Measurements from ENCODE around the gene CACNA2D3. TPM values are rescaled to one million over a fixed set of nuclear protein-coding genes. Genes with fewer than 3 reads are reported as not detected.
A peak's percentile ranks its signal among the peaks of the same experiment; 100 is the strongest.
"Not testable (repeated sequence)": the region's sequence is repeated elsewhere in the genome, so short reads cannot be mapped to it uniquely, and the experiment has no call there.

Gene CACNA2D3
- total RNA-seq, 1 donor from 2014 or later = 0.29 TPM

GRCh38 chr3:54968546-54969172 lies 846.3 kb downstream of the CACNA2D3 start:
- no peak for TF ChIP-seq CTCF (IDR thresholded peaks at IDR 0.05; ENCODE audit: unreplicated experiment)
- Mint-ChIP-seq H3K4me3 (ENCODE audit: low read depth) (no peak overlapping the region), H3K4me1 (ENCODE audit: low read depth) (peaks cover 36% of the 10 kb centered on the region), H3K27ac (no peak overlapping the region), H3K36me3 (ENCODE audit: insufficient read depth) (no peaks in the 10 kb centered on the region), H3K9me3 (ENCODE audit: low read depth) (peaks cover 3% of the 10 kb centered on the region), H3K27me3 (peaks cover 26% of the 10 kb centered on the region)
- DNase-seq (ENCODE audit: low spot score, unreplicated experiment) = no peak

- H3K4me1 Mint-ChIP-seq (ENCODE audit: low read depth) = peaks cover 30% of the 10 kb centered on the region
- DNase-seq (ENCODE audit: low spot score, unreplicated experiment) = no peak
Measured at GRCh38 chr3:54969652-54970051, 847.3 kb downstream of the CACNA2D3 start.

DNA sequence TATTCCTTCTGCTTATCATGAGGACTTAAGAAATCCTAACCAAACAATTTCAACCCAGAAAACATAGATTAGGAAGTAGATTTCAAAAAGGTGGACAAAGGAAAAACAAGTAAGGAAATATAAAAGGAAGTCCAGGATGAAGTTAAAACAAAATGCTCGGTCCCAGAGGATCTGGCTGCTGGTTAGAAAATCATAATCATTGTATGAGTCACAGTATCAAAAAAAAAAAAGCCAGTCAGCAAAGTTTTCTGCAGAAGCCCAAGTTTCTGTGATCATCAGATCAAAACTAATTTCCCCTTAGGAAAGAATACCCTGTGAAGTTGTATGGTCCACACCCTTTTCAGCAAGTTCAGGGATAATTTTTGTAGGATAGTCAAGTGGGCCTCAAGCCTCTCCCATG lies 848.5 kb downstream of the CACNA2D3 start:
- TF ChIP-seq CTCF (IDR thresholded peaks at IDR 0.05; ENCODE audit: unreplicated experiment) = no peak
- H3K36me3 Mint-ChIP-seq (ENCODE audit: insufficient read depth) = no peaks in the 10 kb centered on the region
- H3K4me1 Mint-ChIP-seq (ENCODE audit: low read depth) = peaks cover 24% of the 10 kb centered on the region
- no peak for DNase-seq (ENCODE audit: low spot score, unreplicated experiment)
- H3K9me3 Mint-ChIP-seq (ENCODE audit: low read depth) = peaks cover 3% of the 10 kb centered on the region
- peaks cover 27% of the 10 kb centered on the region for H3K27me3 Mint-ChIP-seq
- H3K4me3 Mint-ChIP-seq (ENCODE audit: low read depth) = no peak overlapping the region
- H3K27ac Mint-ChIP-seq = no peak overlapping the region

More at GRCh38 chr3:54969652-54970051, 847.3 kb downstream of the CACNA2D3 start:
- Mint-ChIP-seq H3K36me3 (ENCODE audit: insufficient read depth) (no peaks in the 10 kb centered on the region), H3K4me3 (ENCODE audit: low read depth) (no peak overlapping the region), H3K27me3 (peaks cover 33% of the 10 kb centered on the region), H3K27ac (peak overlapping the region; percentile 21), H3K9me3 (ENCODE audit: low read depth) (peaks cover 3% of the 10 kb centered on the region)
- no peak for TF ChIP-seq CTCF (IDR thresholded peaks at IDR 0.05; ENCODE audit: unreplicated experiment)

- TF ChIP-seq CTCF (IDR thresholded peaks at IDR 0.05; ENCODE audit: unreplicated experiment) = no peak
- peaks cover 6% of the 10 kb centered on the region for H3K9me3 Mint-ChIP-seq (ENCODE audit: low read depth)
- no peaks in the 10 kb centered on the region for H3K4me1 Mint-ChIP-seq (ENCODE audit: low read depth)
- no peak overlapping the region for H3K4me3 Mint-ChIP-seq (ENCODE audit: low read depth)
- peaks cover 32% of the 10 kb centered on the region for H3K27me3 Mint-ChIP-seq
- H3K36me3 Mint-ChIP-seq (ENCODE audit: insufficient read depth) = no peaks in the 10 kb centered on the region
- H3K27ac Mint-ChIP-seq = no peak overlapping the region
- DNase-seq (ENCODE audit: low spot score, unreplicated experiment) = no peak
Measured at GRCh38 chr3:54977439-54977838, 855.1 kb downstream of the CACNA2D3 start.

- not testable (repeated sequence) for H3K36me3 Mint-ChIP-seq (ENCODE audit: insufficient read depth); H3K27ac Mint-ChIP-seq; H3K9me3 Mint-ChIP-seq (ENCODE audit: low read depth); H3K4me1 Mint-ChIP-seq (ENCODE audit: low read depth); H3K4me3 Mint-ChIP-seq (ENCODE audit: low read depth); DNase-seq (ENCODE audit: low spot score, unreplicated experiment)
- peaks cover 30% of the 10 kb centered on the region for H3K27me3 Mint-ChIP-seq
Measured at GRCh38 chr3:54977946-54978345, 855.6 kb downstream of the CACNA2D3 start.

- no peak for TF ChIP-seq CTCF (IDR thresholded peaks at IDR 0.05; ENCODE audit: unreplicated experiment)
- Mint-ChIP-seq H3K27me3 (peaks cover 37% of the 10 kb centered on the region), H3K4me3 (ENCODE audit: low read depth) (no peak overlapping the region), H3K9me3 (ENCODE audit: low read depth) (peaks cover 6% of the 10 kb centered on the region), H3K36me3 (ENCODE audit: insufficient read depth) (no peaks in the 10 kb centered on the region), H3K27ac (no peak overlapping the region), H3K4me1 (ENCODE audit: low read depth) (peaks cover 8% of the 10 kb centered on the region)
- no peak for DNase-seq (ENCODE audit: low spot score, unreplicated experiment)
Measured at GRCh38 chr3:54982807-54983206, 860.5 kb downstream of the CACNA2D3 start.
